ENCODE data around the gene SLCO3A1.

The SLCO3A1 gene

DNA sequence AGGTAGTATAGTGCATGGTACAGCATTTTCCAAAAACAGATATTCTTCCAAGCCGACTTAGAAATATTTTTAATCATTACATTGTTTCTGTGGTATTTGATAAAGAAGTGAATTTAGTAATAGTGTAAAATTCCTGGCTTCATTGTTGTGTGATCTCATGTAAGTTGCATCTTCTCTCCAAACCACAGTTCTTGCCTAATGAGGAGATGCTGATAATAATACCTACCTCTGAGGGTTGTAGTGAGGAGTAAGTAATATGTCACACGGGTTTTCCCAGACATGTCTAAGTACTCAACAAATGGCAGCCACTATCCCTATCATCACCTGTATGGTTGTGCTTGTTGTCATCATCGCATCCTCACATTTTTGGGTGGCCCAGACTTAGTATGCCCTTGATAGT lies 167.3 kb downstream of the SLCO3A1 start:
- no peaks in the 10 kb centered on the region for H3K4me1 ChIP-seq

GRCh38 chr15:92021792-92022191 lies 168.3 kb downstream of the SLCO3A1 start:
- H3K4me3 ChIP-seq (ENCODE audit: low read depth, low read length) = no peak overlapping the region
- TF ChIP-seq, protein P1, sequence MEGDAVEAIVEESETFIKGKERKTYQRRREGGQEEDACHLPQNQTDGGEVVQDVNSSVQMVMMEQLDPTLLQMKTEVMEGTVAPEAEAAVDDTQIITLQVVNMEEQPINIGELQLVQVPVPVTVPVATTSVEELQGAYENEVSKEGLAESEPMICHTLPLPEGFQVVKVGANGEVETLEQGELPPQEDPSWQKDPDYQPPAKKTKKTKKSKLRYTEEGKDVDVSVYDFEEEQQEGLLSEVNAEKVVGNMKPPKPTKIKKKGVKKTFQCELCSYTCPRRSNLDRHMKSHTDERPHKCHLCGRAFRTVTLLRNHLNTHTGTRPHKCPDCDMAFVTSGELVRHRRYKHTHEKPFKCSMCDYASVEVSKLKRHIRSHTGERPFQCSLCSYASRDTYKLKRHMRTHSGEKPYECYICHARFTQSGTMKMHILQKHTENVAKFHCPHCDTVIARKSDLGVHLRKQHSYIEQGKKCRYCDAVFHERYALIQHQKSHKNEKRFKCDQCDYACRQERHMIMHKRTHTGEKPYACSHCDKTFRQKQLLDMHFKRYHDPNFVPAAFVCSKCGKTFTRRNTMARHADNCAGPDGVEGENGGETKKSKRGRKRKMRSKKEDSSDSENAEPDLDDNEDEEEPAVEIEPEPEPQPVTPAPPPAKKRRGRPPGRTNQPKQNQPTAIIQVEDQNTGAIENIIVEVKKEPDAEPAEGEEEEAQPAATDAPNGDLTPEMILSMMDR (IDR thresholded peaks at IDR 0.05; ENCODE audit: low read depth, low read length) = no peak

More for the DNA sequence above, 167.3 kb downstream of the SLCO3A1 start:
- no peaks in the 10 kb centered on the region for H3K27me3 ChIP-seq
- H3K9me3 ChIP-seq = no peaks in the 10 kb centered on the region
- DNase-seq = no peak
- TF ChIP-seq, protein P1 (IDR thresholded peaks at IDR 0.05; ENCODE audit: low read depth, low read length) = no peak
- no peak overlapping the region for H3K4me3 ChIP-seq (ENCODE audit: low read depth, low read length)
- H3K36me3 ChIP-seq = no peaks in the 10 kb centered on the region

GRCh38 chr15:92023965-92024364 lies 170.5 kb downstream of the SLCO3A1 start:
- no peak overlapping the region for H3K4me3 ChIP-seq (ENCODE audit: low read depth, low read length)
- H3K9me3 ChIP-seq = no peaks in the 10 kb centered on the region
- H3K36me3 ChIP-seq = no peaks in the 10 kb centered on the region
- no peaks in the 10 kb centered on the region for H3K27me3 ChIP-seq
- peaks cover 4% of the 10 kb centered on the region for H3K4me1 ChIP-seq
- no peak for DNase-seq
- TF ChIP-seq, protein P1 (IDR thresholded peaks at IDR 0.05; ENCODE audit: low read depth, low read length) = no peak

More at GRCh38 chr15:92021792-92022191, 168.3 kb downstream of the SLCO3A1 start:
- Histone ChIP-seq H3K4me1 (no peaks in the 10 kb centered on the region), H3K36me3 (no peaks in the 10 kb centered on the region), H3K9me3 (no peaks in the 10 kb centered on the region), H3K27me3 (no peaks in the 10 kb centered on the region)
- DNase-seq = no peak

- H3K27me3 ChIP-seq = no peaks in the 10 kb centered on the region
- no peak for DNase-seq
- no peaks in the 10 kb centered on the region for H3K36me3 ChIP-seq
- no peak overlapping the region for H3K4me3 ChIP-seq (ENCODE audit: low read depth, low read length)
- no peaks in the 10 kb centered on the region for H3K9me3 ChIP-seq
- TF ChIP-seq, protein P1 (IDR thresholded peaks at IDR 0.05; ENCODE audit: low read depth, low read length) = no peak
- peaks cover 9% of the 10 kb centered on the region for H3K4me1 ChIP-seq
Observed at GRCh38 chr15:92025706-92026270, 172.3 kb downstream of the SLCO3A1 start.

- no peak for DNase-seq
- TF ChIP-seq, protein P1 (IDR thresholded peaks at IDR 0.05; ENCODE audit: low read depth, low read length) = no peak
- Histone ChIP-seq H3K36me3 (no peaks in the 10 kb centered on the region), H3K9me3 (no peaks in the 10 kb centered on the region), H3K4me1 (peaks cover 9% of the 10 kb centered on the region), H3K27me3 (no peaks in the 10 kb centered on the region), H3K4me3 (ENCODE audit: low read depth, low read length) (no peak overlapping the region)
Observed at GRCh38 chr15:92028389-92028724, 174.8 kb downstream of the SLCO3A1 start.

- no peaks in the 10 kb centered on the region for H3K36me3 ChIP-seq
- TF ChIP-seq, protein P1 (IDR thresholded peaks at IDR 0.05; ENCODE audit: low read depth, low read length) = no peak
- no peak overlapping the region for H3K4me3 ChIP-seq (ENCODE audit: low read depth, low read length)
- H3K9me3 ChIP-seq = no peaks in the 10 kb centered on the region
- H3K27me3 ChIP-seq = no peaks in the 10 kb centered on the region
- no peak for DNase-seq
- H3K4me1 ChIP-seq = peaks cover 9% of the 10 kb centered on the region
Observed at GRCh38 chr15:92029767-92030166, 176.3 kb downstream of the SLCO3A1 start.
